Measurements from ENCODE around the gene ITPRIP. TPM values are rescaled to one million over a fixed set of nuclear protein-coding genes. Genes with fewer than 3 reads are reported as not detected.

Gene ITPRIP
- total RNA-seq, 1 experiment from 2014 or later: 12.0 TPM

DNA sequence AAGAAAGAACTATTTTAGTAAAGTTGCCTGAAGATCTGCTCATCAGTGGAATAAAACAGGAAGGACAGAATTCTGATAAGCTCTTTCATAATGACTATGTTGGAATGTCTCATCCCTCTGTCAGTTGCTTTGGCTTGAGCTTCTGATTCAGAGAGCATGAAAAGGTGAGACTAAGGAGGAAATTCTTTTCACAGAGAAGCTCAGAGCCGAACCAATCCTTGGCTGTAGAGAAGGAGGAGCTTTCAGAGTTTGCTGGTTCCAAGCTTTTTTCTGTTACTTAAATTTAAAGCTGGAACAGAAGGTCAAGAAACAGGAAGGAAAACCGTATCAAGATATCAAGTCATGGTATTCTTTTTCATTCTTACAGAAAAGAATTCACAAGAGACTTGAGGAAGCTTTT is 45.3 kb downstream of the ITPRIP start:
- H3K9me2 ChIP-seq (ENCODE audit: insufficient read depth): no peaks in the 10 kb centered on the region
- ChIA-PET POLR2A (no interaction called here), RAD21 (ENCODE audit: low non-redundant PET in 1 of 2, low total read pairs in 2 of 2, uncharacterized antibody in 2 of 2, unreplicated experiment in 2 of 2) (no interaction called here), CTCF (interaction anchor here (0.7 to 9.9 kb wide), 9 partner anchors 10 to 262 kb away, joined by 3 to 96 read pairs (median 4); partner anchors contain the start of genes CFAP58 and ITPRIP)
- no peak overlapping the region for H3K4me3 ChIP-seq (replicated peaks in 1 of 2; ENCODE audit: low read depth in 1 of 2, low read length in 2 of 2)
- H3K9ac ChIP-seq (ENCODE audit: low read length): no peak overlapping the region
- TF ChIP-seq ZNF274 (IDR thresholded peaks at IDR 0.05; ENCODE audit: low read depth, low read length) (no peak), SP1 (IDR thresholded peaks at IDR 0.05; ENCODE audit: low read depth) (no peak), CBX3 (IDR thresholded peaks at IDR 0.05; ENCODE audit: low read depth) (no peak), EZH2phosphoT487 (IDR thresholded peaks at IDR 0.05; ENCODE audit: borderline replicate concordance) (no peak), POLR2AphosphoS5 (IDR thresholded peaks at IDR 0.05; ENCODE audit: low read depth, low read length) (no peak), SIN3A (IDR thresholded peaks at IDR 0.05; ENCODE audit: low read depth) (no peak), EZH2 (IDR thresholded peaks at IDR 0.05) (no peak), YY1 (IDR thresholded peaks at IDR 0.05; ENCODE audit: extremely low read depth, insufficient replicate concordance, low read depth, low read length) (no peak), POLR2A (IDR thresholded peaks at IDR 0.05; ENCODE audit: borderline replicate concordance, extremely low read depth, insufficient read depth, insufficient read length) (no peak), ELF1 (IDR thresholded peaks at IDR 0.05; ENCODE audit: borderline replicate concordance, low read depth) (no peak), EGR1 (IDR thresholded peaks at IDR 0.05; ENCODE audit: low read depth) (no peak)
- TF ChIP-seq, protein P1, sequence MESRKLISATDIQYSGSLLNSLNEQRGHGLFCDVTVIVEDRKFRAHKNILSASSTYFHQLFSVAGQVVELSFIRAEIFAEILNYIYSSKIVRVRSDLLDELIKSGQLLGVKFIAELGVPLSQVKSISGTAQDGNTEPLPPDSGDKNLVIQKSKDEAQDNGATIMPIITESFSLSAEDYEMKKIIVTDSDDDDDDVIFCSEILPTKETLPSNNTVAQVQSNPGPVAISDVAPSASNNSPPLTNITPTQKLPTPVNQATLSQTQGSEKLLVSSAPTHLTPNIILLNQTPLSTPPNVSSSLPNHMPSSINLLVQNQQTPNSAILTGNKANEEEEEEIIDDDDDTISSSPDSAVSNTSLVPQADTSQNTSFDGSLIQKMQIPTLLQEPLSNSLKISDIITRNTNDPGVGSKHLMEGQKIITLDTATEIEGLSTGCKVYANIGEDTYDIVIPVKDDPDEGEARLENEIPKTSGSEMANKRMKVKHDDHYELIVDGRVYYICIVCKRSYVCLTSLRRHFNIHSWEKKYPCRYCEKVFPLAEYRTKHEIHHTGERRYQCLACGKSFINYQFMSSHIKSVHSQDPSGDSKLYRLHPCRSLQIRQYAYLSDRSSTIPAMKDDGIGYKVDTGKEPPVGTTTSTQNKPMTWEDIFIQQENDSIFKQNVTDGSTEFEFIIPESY (IDR thresholded peaks at IDR 0.05; ENCODE audit: extremely low read depth, insufficient replicate concordance, low read length): no peak
- BruUV-seq (replicated peaks): no TSS peak
- no peak overlapping the region for H2AFZ ChIP-seq (ENCODE audit: low read depth, low read length, poor library complexity, severe bottlenecking)
- no peak for ATAC-seq
- H4K20me1 ChIP-seq (ENCODE audit: insufficient read depth): peaks cover 11% of the 10 kb centered on the region; the same call in 1 of the 2 replicates
- H3K4me2 ChIP-seq (ENCODE audit: low read length): no peak overlapping the region
- no peaks in the 10 kb centered on the region for H3K9me3 ChIP-seq (ENCODE audit: control insufficient read depth in 1 of 2, insufficient read depth in 1 of 2, low read depth in 1 of 2, low read length in 2 of 2)
- no peaks in the 10 kb centered on the region for H3K27me3 ChIP-seq (ENCODE audit: insufficient read depth, low read length)
- no peak for DNase-seq (ENCODE audit: low read depth, low spot score)
- intact Hi-C loops (cut with micrococcal nuclease): loop anchor here (5.0 kb wide), 1 partner anchor 329 kb away; no protein-coding TSS in a partner anchor
- peaks cover 3 to 5% of the 10 kb centered on the region in 2 experiments; a peak in 3 of 4 replicates for H3K4me1 ChIP-seq (ENCODE audit: control insufficient read depth in 1 of 2, insufficient read depth in 2 of 2, low read length in 2 of 2)
- H3K79me2 ChIP-seq (ENCODE audit: insufficient read depth, low read length): peaks cover 41% of the 10 kb centered on the region
- H3K27ac ChIP-seq (ENCODE audit: low read depth, low read length): no peak overlapping the region
- H3K36me3 ChIP-seq (ENCODE audit: control insufficient read depth in 1 of 2, insufficient read depth in 2 of 2, low read length in 2 of 2): peaks cover 9 to 11% of the 10 kb centered on the region in 2 experiments; a peak in 3 of 4 replicates

Measured in HCT116 (cell line).